ENCODE measurements around the gene IRF1.

DNA sequence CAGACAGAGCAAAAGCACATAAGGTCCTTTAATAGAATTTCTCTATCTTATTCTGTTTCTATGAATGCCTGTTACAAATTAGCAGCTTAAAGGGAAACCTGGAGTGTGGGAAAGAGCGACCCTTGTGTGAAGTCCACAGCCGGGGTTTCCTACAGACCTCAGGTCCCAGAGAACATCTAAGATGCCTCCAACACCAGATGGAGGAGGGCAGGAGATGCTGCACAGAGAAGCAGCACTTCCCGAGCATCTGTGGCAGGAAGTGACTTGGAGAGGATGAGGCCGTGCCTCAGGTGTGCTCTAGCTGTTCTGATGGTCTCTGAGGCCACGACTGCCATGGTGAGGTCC, 26.8 kb downstream of the IRF1 start:
- TF ChIP-seq POLR2A (IDR thresholded peaks at IDR 0.05; ENCODE audit: low read length) (no peak), GATA1 (IDR thresholded peaks at IDR 0.05; ENCODE audit: low read depth, low read length) (no peak)

Data from erythroblast (primary cell).